Effector CD4-positive, alpha-beta T cell (primary cell): ENCODE results near the gene SLC9A9.

Experiments
- DNase-seq: peaks from one replicate; pipeline ENCODE4 v3.0.0-alpha.2; 2020

SLC9A9 gene

DNA sequence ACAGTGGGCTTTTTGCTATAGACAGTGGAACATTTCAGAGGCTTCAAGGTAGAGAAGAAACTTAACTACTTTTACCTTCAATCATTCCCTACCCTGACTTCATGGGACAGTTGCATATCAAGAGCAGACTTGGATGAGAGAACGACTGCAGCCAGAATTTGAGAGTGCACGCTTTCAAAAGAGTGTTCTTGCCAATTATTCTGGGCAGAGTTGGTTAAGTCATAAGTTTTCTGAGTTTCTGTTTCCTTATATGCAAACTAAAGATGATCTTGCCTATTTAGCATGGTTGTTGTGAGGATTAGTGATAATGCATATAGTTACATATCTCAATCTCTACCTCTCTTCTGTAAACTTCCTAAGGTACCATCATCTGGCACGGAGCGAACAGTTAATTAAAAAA lies 7.6 kb downstream of the SLC9A9 start:
- no peak for DNase-seq

GRCh38 chr3:143839980-143840379 lies 8.3 kb downstream of the SLC9A9 start:
- DNase-seq = no peak

DNA sequence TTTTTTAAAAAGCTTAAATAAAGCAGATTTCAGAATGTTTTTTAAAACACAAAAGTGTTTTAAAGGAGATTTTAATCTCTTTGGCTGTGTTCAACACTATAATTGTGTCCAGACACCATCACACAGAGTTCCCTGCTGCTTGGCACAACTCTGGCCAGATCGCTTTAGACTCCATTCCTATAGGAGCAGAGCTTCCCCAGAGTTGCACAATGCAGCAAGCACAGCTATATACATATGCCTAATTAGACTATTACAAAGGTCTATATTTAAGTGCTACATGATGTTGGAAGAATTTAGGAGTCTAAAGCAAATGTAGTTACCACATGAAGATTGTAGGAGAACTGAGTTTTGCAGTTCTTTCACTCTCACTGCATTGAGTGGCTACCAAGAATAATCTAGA lies 11.2 kb downstream of the SLC9A9 start:
- no peak for DNase-seq

GRCh38 chr3:143835312-143835711 lies 13.0 kb downstream of the SLC9A9 start:
- no peak for DNase-seq

DNA sequence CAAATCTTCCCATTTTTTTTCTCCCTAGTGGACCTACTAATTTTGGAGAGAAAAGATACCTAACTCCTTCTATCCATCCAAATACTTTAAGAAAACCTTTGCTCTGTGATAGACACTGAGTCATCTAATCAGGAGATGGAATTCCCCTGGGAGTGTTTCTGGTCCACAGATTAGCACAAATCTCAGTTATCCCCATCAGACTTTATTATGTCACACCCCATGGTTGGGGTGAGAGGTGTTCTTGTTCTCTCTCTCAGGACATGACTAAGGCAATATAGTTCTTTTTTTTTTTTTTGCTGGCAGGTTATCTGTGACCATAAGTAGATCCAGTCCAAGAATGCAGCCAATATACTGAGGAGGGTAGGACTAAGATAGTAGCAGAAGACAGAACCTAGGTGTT lies 15.8 kb downstream of the SLC9A9 start:
- no peak for DNase-seq

DNA sequence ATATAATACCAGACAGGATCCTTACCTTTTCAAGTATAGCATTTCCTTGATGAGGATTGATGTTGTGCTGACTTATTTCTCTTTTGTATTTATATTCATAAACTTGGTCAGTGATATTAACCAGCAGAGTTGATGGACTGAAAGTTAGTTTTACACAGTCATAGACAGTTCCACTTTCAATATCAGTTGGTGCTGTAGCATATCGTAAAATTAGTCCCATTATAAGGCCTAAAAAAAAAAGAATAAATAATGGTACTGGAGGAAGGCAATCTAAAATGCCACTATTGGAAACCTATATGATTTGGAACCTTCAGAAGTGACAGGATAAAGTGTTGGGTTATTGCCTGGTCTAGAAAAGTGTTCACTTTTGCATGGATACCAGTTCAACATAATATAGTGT lies 16.3 kb downstream of the SLC9A9 start:
- no peak for DNase-seq

DNA sequence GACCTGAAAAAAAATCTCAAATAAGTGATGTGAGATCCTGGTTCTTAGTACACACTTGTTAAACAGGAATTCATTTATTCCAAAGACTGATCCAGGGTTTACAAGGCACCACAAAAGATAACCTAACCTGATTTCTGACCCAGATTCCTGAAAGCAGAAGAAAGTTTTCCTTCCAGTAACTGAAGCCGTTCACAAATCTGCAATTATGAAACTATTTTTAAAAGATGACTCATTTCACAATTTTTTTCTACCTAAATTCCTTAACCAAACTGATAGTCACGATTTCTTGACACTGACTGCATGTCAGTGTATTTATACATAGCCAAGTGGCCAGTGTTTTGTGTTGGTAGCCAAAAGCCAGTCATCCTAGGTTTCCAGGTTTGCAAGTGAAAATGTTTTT lies 17.1 kb downstream of the SLC9A9 start:
- DNase-seq = no peak

- no peak for DNase-seq
Observed at GRCh38 chr3:143830786-143831185, 17.5 kb downstream of the SLC9A9 start.

- no peak for DNase-seq
Observed at GRCh38 chr3:143830063-143830462, 18.2 kb downstream of the SLC9A9 start.

DNA sequence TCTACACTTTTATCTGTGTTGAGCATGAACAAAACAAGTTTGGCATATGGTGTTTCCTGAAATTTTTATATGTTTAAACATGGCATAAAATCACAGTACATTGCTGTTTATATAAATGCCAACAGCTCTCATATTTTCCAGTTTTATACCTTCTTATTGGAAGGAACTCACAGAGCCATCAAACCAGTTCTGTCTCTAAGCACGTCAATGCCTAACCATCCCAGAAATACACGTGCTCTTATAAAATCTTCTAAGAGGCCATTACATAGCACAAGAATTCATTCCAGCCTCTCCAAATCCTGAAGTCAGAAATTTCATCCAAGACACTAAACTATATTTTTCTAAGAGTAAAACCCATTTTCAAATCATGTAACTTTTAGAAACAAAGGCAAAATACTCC lies 20.8 kb downstream of the SLC9A9 start:
- DNase-seq = no peak

DNA sequence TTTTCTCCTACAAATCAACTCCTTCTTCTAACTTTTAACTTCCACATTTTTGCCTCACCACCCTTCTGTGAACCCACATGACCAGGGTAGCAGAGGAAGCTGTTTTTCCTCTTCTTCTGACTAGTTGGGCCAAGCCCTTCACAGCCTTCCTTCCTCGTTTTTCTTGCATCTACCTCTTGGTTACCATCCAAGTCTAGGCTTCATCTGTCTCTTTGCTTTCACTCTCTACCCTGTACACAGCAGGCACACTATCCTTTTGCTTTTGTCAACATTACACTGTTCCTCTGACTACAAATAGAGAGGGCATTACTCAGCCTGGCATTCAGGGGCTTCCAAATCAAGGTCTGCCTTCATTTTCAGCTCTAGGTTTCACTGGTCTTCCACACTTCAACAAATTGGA lies 22.0 kb downstream of the SLC9A9 start:
- DNase-seq = no peak

GRCh38 chr3:143825513-143825912 lies 22.8 kb downstream of the SLC9A9 start:
- DNase-seq = no peak

DNA sequence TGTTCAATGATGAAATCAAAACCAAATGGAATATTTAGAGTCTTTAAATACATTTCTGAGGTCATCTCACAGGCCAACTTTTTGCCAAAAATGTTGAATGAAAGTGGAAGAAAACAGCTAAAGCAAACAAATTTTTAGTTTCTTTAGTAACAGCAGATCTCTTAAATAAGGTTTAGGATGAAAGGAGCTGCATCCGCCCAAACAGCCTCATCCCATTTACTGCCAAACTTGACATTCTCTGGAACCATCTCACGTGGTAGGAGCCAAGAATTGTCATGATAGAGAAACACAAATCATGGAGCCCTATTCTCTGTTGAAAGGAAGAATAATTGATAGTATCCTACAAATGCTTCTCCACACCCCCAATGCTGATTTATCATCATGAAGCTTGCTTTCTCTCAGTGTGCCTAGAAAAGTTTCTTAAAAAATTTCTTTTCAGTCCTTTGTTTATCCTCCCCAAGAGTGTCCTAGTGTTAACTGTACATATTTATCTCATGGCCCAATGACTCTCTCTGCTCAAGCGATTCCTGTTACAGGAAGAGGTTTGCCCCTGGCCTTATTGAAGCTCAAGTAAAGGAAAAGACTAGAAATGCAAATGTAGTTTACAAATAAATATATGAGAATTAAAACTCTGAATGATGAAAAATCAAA lies 23.4 kb downstream of the SLC9A9 start:
- DNase-seq = no peak

- DNase-seq = no peak
Observed at GRCh38 chr3:143822798-143823197, 25.5 kb downstream of the SLC9A9 start.

DNA sequence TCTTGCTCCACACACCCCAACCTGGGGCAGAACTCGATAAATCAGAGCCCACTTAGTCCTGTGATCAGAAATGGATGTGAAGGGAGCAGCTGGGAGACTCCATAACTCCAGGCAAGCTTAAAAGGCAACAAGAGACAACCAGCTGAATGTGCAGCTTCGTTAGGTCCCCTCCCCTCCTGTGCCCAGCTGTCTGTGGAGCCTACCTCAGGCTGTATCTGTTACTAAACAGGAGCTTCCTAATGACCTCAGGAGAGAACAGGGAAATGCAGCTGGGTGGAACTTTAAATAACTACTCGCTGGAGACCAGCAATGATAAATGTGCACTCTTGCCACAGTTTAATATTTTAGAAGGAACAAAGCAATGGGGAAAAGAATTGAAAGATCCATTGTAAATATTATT lies 25.9 kb downstream of the SLC9A9 start:
- DNase-seq = no peak

GRCh38 chr3:143821862-143822261 lies 26.4 kb downstream of the SLC9A9 start:
- no peak for DNase-seq

DNA sequence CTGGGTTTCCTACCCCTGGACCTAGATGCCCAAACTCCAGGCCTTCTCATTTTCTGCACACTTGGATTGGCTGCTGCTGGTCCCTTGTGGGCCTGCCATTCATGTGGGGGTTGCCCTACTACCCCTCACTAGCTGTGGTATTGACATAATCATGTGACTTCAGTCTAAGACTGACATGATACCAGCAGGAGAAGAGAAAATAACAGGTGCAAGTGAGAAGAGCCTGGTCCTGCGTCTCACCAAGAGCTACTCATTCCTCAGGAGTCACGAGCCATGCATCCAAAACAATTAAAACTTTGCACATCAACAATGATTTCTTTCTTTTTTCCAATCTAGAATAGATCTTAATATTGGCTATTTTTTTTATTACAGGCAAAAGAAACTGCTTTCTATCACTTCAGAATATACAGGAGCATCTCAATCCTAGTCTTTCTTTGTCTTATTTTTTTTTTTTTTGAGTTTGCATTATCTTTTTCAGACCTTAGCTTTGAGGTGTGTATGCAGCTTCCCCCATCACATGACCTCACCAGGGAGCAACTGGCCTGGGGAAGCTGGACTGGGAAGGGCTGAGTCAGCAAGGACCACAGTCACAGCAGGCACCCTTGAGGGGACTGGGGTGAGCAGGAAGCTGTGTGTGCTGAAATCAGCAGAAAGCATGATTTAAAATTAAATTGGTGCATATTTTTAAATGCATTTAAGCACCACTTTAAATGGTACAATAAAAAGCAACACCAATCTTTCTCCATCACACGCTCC lies 27.6 kb downstream of the SLC9A9 start:
- DNase-seq = no peak

DNA sequence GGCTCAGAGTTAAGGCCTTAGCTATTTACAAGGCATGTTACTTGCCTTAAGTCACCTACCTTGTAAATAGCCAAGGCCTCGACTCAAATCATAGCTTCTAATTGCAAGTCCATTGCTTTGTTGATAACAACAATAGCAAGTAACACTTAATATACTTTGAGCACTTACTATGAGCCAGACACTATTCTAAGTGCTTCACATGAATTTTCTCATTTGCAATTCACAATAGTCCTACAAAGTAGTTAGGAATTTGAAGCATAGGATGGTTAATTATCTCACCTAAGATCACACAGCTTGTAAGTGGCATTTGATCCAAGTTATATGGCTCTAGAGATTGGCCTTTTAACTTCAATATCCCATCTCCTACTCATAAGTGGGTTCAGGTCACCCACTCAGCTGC lies 28.4 kb downstream of the SLC9A9 start:
- no peak for DNase-seq

DNA sequence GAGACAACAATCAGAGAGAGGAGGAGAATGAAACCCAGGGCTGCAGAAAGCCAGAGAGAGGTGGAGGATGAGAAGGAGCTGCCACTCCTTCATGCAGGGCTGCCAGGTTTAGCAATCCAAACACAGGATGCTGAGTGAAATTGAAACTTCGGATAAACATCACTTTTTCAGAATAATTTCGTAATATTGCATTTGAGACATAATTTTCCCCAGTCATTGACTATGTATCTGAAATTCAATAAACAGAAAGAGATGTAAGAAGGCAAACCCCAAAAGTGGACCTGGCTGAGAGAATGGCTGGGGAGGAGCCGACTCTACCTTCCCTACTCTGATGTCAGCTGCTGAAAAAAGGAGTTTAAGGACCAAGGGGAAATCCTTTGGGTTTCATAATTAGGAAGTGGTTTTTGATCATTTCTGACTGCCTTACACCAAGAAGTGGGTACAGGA lies 33.8 kb downstream of the SLC9A9 start:
- DNase-seq = no peak

GRCh38 chr3:143812481-143812880 lies 35.8 kb downstream of the SLC9A9 start:
- no peak for DNase-seq

DNA sequence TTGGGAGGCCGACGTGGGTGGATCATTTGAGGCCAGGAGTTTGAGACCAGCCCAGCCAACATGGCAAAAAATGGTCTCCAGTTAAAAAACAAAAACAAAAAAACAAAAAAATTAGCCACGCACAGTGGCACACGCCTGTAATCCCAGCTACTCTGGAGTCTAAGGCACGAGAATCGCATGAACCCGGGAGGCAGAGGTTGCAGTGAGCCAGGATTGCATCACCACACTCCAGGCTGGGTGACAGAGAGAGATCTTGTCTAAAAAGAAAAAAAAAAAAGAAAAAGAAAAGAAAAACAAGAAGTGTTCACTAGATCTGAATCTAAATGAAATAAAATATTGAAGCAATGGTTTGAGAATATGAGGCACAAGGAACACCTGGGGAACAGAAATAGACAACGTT lies 36.7 kb downstream of the SLC9A9 start:
- DNase-seq = no peak

GRCh38 chr3:143810953-143811265 lies 37.4 kb downstream of the SLC9A9 start:
- DNase-seq = no peak

GRCh38 chr3:143810166-143810952 lies 37.9 kb downstream of the SLC9A9 start:
- no peak for DNase-seq

- no peak for DNase-seq
Observed at GRCh38 chr3:143809121-143809621, 39.1 kb downstream of the SLC9A9 start.
